NCI-H2029 treated with DMSO at 0.1 percent for 48 hours (cell line): Measurements from ENCODE around the gene KAT7.
"Not testable (repeated sequence)": the region's sequence is repeated elsewhere in the genome, so short reads cannot be mapped to it uniquely, and the experiment has no call there.

ENCODE experiments used
- DNase-seq: peaks from one replicate; lab custom pipeline; 2025; lab: John Stamatoyannopoulos, UW

Gene KAT7

DNA sequence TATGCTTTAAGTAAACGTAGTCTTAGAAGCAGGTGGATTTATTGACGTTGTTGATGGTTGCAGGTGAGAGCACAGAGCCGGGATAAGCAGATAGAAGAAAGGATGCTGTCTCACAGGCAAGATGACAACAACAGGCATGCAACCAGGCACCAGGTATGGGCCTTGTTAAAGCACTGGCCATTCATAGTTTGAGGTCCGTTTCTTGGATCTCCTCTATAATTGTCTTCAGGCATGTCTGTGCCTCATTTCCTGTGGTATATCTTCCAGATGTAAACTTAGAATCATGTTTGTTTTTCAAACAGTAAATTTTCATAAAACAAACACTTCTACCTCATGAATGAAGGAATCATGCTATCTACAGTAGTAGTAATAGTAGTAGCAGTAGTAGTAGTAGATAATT is 20.6 kb downstream of the KAT7 start:
- DNase-seq = no peak

DNA sequence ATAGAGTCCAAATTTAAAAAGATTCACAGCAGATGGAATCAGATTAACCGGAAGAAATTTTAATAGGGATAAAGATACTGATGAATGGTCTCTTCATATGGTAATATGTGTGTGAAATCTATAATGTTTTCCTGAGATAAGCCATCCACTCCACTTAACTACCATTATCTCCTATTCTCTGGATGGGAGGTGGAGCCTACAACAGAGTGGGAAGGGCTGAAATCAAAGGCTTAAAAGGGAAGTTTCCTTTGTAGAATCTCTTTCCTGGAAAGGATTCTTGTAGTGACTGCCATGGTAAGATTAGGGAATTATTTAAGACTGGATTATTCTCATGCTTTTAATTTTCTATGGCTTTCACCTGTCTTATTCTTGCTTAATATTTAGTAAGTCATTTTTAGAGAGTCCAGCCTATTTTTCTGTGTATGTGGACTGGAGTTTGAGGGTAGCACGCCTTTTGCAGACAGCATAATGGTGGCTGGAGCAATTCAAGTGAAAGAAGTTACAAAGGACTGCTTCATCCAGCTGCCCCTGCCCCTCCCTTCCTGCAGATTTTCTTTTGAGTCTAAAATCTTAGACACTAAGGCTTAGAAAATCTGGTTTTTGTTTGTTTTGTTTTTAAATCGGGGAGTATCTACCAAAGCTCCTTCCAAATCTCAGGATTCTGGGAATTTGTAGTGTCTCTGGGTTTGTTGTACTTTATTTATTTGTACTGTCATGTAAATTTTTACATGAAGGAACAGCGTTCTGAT is 26.5 kb downstream of the KAT7 start:
- DNase-seq = no peak

DNA sequence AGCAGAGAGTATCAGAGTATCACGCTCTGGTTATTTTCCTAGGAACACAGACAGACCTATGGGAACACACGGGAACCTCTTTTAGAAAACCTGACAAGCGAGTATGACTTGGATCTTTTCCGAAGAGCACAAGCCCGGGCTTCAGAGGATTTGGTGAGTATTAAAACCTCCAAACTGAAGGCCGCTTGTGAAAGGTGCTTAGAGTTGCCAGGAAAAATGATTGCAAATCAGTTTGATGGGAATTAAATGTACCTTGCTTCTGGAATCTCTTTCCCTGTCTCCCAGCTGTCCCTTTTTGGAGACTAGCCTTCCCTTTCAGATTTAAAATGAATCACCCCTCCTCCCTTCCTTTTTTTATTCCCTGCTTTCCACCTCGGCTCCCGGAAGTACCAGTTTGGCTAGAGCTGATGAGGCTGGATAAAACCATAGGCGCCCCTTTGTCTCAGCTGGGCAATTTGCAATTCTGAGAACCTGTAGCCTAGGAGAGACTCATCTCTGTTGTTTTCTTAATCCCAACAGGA is 27.3 kb downstream of the KAT7 start:
- no peak for DNase-seq

DNA sequence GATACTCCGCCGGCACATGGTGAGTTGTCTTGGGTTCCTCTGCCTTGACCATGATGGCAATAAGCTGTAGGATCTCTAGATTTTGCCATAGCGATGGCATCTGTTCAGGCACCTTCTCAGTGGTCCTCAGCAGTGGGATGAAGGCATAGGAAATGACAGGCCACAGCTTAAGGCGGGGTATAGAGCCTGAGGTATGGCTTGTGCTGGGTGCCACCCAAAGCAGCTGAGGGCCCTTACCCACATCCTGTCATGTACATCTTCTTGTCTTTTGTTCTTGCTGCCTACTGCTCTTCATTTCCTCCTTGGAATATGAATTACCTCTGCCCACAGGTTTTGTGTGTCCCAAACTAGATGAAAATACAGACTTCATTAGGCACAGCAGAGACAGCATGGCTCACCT is 29.5 kb downstream of the KAT7 start:
- no peak for DNase-seq

DNA sequence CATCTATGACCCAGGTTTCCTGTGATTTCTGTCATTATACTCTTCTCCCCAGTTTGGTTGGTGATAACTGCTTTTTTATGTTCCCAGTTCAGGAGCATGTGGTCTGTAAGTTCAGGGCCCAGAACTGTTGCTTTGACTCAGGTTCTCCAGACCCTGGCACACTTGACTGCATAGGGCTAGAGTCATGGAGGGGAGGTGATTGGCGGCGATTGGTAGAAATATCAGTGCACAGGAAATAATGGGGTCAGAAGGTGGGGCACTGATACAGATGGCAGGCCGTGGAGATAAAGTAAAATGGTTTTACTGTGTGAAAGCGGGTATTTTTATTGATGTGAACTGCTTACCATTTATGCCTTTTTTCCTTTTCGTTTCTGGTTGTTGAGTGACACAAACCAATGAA is 30.7 kb downstream of the KAT7 start:
- DNase-seq = no peak

DNA sequence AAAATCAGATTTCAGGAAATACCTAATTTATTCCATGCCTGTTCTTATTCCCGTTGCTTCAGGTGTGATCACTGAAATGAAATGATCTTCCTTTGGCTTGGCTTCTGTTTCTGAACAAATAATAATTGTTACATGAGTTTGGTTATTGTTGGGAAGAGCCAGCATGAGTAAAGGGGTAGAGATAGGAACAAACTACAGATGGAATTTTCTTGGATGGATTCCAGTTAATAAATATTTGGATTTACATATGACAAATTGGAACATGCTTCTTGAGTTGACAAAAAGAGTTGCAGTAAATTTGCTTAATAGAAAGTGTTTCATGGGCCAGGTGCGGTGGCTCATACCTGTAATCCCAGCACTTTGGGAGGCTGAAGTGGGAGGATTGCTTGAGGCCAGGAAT is 31.2 kb downstream of the KAT7 start:
- DNase-seq = no peak

DNA sequence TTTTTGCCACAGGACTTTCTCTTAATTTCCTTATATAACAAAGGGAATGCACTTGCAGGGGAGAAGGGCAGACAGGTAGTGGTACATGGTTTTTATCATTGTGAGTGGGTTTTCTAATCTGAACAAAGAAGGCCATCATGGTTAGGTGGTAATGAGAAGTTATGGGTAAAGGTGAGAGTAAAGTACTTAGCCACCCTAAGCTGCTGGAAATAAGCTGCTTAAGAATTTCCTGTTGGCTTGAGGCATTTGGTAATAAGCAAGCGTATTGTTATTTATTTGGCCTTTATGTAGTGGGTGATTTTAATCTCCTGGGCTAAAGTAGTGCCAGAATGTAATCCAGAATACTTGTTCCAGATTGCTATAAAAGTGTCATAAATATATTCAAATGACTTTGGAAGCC is 32.3 kb downstream of the KAT7 start:
- DNase-seq = no peak

DNA sequence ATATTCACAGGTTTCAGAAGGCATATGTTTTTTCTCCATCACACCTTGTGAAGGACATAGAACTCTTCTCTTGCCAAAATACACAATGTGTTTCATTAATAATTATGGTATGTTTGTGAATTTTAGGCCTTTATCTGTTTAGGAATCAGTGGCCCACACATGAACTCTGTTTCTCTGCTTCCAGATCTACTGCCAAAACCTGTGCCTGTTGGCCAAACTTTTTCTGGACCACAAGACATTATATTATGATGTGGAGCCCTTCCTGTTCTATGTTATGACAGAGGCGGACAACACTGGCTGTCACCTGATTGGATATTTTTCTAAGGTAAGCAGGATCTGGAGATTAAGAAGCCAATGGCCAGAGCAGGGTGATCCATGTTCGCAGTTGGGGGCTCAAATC is 33.0 kb downstream of the KAT7 start:
- DNase-seq = no peak

- DNase-seq = no peak
Measured at GRCh38 chr17:49821916-49822315, 33.4 kb downstream of the KAT7 start.

- no peak for DNase-seq
Measured at GRCh38 chr17:49822829-49823228, 34.3 kb downstream of the KAT7 start.

DNA sequence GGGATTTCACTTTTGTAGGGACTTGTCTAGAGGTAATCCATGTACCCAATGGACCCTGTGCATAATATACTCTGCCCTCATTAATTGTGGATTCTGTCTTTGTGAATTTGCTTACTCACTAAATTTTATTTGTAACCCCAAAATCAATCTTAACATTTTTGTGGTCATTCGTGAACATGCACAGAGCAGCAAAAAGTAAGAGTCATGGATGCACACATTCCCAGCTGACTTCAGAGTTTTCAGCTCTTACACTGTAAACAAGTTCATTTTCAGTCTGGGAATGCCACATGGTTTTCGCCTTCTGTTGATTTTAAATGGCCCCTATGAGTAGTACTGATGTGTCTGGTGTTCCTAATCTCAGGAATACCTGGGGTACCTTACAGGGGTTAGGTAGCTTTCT is 35.1 kb downstream of the KAT7 start:
- no peak for DNase-seq

- DNase-seq = no peak
Measured at GRCh38 chr17:49825645-49826044, 37.2 kb downstream of the KAT7 start.

GRCh38 chr17:49828325-49828724 is 39.8 kb downstream of the KAT7 start:
- not testable (repeated sequence) for DNase-seq

- DNase-seq = no peak
Measured at GRCh38 chr17:49829026-49829425, 40.5 kb downstream of the KAT7 start.

DNA sequence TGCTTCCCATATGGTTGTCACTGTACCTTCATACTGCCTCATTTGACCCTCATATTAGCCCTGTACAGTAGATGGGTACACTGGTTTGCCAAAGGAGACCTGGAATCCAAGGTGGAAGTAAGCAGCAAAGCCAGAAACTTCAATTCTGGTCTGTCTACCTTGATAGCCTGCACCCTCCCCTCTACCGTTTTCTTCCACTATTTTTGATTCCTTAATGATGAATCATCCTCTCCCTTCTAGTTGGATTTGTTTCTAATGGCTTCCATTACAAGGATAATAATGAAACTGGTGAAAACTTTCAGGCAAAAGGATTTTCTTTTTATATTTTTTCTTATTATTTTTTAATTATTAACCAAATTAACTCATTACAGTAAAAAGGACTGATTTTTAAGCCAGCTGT is 42.1 kb downstream of the KAT7 start:
- DNase-seq = no peak

GRCh38 chr17:49832840-49833599 is 44.5 kb downstream of the KAT7 start:
- DNase-seq = no peak

DNA sequence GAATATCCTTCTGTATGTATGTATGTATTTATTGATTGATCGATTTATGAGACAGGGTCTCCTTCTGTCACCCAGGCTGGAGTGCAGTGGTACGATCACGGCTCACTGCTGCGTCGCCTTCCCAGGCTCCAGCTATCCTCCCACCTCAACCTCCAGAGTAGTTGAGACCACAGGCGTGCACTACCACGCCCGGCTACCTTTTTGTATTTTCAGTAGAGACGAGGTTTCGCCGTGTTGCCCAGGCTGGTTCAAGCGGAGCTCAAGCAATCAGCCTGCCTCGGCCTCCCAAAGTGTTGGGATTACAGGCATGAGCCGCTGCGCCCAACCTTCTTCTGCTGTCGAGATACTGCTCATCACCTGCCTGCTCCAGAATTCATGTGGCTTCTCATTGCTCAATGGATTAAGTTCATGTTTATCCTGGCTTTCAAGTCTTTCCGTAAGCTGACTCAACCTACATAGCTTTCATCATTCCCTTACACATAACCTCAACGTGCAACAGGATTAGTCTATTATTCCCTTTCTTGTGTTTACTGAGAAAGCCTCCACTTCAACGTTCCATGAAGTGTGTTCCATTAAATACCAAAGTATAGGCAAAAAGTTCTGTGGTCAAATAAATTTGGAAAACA is 45.8 kb downstream of the KAT7 start:
- DNase-seq = no peak

DNA sequence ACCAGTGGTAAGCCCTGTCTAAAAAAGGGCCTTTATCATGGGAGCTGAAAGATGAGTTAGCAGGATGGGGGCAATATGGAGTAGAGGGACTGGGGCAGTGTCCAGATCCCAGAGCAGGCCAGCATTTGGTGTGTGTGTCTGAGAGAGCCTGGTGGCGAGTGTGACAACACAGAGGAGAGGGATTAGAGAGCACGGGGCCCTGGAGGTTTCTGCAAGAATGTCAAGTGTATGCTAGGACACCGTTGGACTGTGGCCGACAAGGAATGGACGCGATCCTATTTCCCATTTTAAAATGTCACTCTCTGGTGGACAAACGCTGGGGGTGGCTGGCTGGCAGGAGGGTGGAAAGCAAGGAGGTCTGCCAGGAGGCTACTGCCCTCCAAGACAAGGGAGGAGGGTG is 47.0 kb downstream of the KAT7 start:
- DNase-seq = no peak

- no peak for DNase-seq
Measured at GRCh38 chr17:49836111-49837030, 47.9 kb downstream of the KAT7 start.

- no peak for DNase-seq
Measured at GRCh38 chr17:49839455-49839854, 51.0 kb downstream of the KAT7 start.

DNA sequence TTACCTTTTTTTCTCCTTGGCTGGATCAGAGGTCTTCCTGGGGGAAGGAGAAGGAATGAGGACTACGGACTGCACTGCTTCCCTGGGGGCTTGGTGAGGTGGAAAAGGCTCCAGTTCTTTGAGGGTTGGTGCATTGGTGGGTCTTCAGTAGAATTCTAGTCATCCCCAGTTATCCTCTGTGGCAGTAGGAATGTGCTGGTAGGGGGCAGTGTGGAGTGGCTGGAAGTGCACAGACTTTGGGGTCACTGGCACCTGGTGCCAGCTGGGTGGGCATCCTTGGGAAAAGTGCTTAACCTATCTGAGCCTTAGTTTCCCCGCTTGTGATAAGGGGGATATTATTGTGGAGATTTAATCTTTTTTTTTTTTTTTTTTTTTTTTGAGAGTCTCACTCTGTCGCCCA is 53.1 kb downstream of the KAT7 start:
- no peak for DNase-seq

DNA sequence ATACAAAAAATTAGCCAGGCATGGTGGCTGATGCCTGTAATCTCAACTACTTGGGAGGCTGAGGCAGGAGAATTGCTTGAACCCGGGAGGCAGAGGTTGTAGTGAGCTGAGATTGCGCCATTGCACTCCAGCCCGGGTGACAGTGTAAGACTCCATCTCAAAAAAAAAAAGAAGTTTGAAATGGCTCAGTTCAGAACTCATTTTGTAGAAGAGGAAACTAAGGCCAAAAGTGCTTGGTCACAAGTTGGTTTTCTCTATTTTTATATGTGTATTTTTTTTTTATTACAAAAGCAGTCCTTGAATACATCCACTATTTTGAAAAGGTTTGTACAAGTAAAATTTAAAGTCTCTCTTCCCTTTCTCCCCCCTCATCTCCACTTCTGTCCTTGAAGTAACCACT is 53.9 kb downstream of the KAT7 start:
- DNase-seq = no peak
